Stimulated activated CD8-positive, alpha-beta memory T cell treated with anti-CD3 and anti-CD28 coated beads, Interleukin-15, amount 100 ng/mL, for 1 hour (primary cell): ENCODE results near the gene ARSB.

Experiments used
- DNase-seq: peaks from one replicate; pipeline ENCODE4 v3.0.0-alpha.2; 2020; ENCODE audit warnings: low read depth

Gene ARSB

GRCh38 chr5:78985116-78985724 is at the start of gene ARSB:
ARSB (minus strand) TSS chr5:78985310; CDS start chr5:78985248, 62 bp downstream.
- DNase-seq = peak; percentile 14

- no peak for DNase-seq
Observed at GRCh38 chr5:79032782-79033181, 47.7 kb upstream of the ARSB start.

- no peak for DNase-seq
Observed at GRCh38 chr5:79032031-79032695, 47.1 kb upstream of the ARSB start.

GRCh38 chr5:79031485-79031867 is 46.4 kb upstream of the ARSB start:
- no peak for DNase-seq

GRCh38 chr5:79030663-79031484 is 45.8 kb upstream of the ARSB start:
- DNase-seq = no peak

GRCh38 chr5:79025054-79025472 is 40.0 kb upstream of the ARSB start:
- peak; percentile 25 for DNase-seq

- DNase-seq = no peak
Observed at GRCh38 chr5:79023947-79024346, 38.8 kb upstream of the ARSB start.

GRCh38 chr5:79023348-79023747 is 38.2 kb upstream of the ARSB start:
- DNase-seq = no peak

- no peak for DNase-seq
Observed at GRCh38 chr5:79022771-79023170, 37.7 kb upstream of the ARSB start.

- DNase-seq = no peak
Observed at GRCh38 chr5:79021753-79022152, 36.6 kb upstream of the ARSB start.

GRCh38 chr5:79020861-79021561 is 35.9 kb upstream of the ARSB start:
- DNase-seq = no peak

GRCh38 chr5:79014631-79015030 is 29.5 kb upstream of the ARSB start:
- no peak for DNase-seq

GRCh38 chr5:79011869-79012268 is 26.8 kb upstream of the ARSB start:
- DNase-seq = no peak

GRCh38 chr5:79011219-79011836 is 26.2 kb upstream of the ARSB start:
- DNase-seq = no peak

GRCh38 chr5:79008362-79008761 is 23.3 kb upstream of the ARSB start:
- DNase-seq = no peak

GRCh38 chr5:79007872-79008271 is 22.8 kb upstream of the ARSB start:
- DNase-seq = no peak

- DNase-seq = no peak
Observed at GRCh38 chr5:79005936-79006631, 21.0 kb upstream of the ARSB start.

- DNase-seq = no peak
Observed at GRCh38 chr5:79005151-79005550, 20.0 kb upstream of the ARSB start.

- DNase-seq = no peak
Observed at GRCh38 chr5:79002374-79002773, 17.3 kb upstream of the ARSB start.

GRCh38 chr5:79001471-79001870 is 16.4 kb upstream of the ARSB start:
- DNase-seq = no peak

- no peak for DNase-seq
Observed at GRCh38 chr5:78997090-78997489, 12.0 kb upstream of the ARSB start.
